ENCODE data around the gene NPHP4. TPM values are rescaled to one million over a fixed set of nuclear protein-coding genes. Genes with fewer than 3 reads are reported as not detected.

Gene NPHP4
- total RNA-seq, 4 donors from 2014 or later, result 6.7 to 19.9 (median 10.5) TPM

DNA sequence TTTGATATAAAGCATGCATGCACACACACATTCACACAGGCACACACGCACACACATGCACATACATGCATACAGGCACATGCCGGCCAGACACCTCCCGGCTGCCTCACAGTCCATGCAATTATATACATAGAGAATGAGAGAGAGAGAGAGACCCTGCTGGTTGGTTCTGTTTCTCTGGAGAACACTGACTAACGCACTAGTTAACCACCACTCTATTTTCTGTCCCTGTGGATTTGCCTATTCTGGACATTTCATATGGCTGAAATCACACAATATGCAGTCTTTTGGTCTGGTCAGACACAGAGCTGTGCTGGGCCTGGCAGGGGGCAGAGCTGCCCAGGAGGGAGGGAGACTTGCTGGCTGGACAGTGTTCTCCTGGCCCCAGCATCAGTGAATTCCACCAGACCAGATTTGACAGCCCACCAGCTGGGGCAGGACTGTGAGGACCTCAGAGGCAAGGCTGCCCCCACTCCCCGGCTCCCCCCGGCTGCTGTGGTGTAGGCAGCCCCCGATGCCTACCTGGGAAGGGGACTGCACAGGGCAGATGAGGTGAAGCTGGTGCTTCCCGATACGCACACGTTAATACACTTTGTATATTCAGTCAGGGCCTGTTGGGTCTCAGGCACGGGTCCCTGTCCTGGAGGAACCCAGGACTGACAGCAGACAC, 152.2 kb downstream of the NPHP4 start:
- intact Hi-C loops (cut with DNase I; ENCODE audit: low total_unique reads) (no loop called here), in situ Hi-C loops (cut with MboI; ENCODE audit: low pct_ligation_motif_present in 1 of 4, low pct_unique_long_range_greater_than_20kb in 1 of 4, low sequenced_read_pairs in 3 of 4) (no loop called here)
- no peak for DNase-seq
- Histone ChIP-seq H3K9me3 (no peaks in the 10 kb centered on the region), H3K27me3 (peaks cover 3% of the 10 kb centered on the region), H3K4me3 (no peak overlapping the region), H3K36me3 (no peaks in the 10 kb centered on the region), H3K27ac (no peak overlapping the region), H3K4me1 (no peaks in the 10 kb centered on the region)
- no peak for TF ChIP-seq EP300 (IDR thresholded peaks at IDR 0.05; ENCODE audit: low read depth)
- TF ChIP-seq, protein P1, sequence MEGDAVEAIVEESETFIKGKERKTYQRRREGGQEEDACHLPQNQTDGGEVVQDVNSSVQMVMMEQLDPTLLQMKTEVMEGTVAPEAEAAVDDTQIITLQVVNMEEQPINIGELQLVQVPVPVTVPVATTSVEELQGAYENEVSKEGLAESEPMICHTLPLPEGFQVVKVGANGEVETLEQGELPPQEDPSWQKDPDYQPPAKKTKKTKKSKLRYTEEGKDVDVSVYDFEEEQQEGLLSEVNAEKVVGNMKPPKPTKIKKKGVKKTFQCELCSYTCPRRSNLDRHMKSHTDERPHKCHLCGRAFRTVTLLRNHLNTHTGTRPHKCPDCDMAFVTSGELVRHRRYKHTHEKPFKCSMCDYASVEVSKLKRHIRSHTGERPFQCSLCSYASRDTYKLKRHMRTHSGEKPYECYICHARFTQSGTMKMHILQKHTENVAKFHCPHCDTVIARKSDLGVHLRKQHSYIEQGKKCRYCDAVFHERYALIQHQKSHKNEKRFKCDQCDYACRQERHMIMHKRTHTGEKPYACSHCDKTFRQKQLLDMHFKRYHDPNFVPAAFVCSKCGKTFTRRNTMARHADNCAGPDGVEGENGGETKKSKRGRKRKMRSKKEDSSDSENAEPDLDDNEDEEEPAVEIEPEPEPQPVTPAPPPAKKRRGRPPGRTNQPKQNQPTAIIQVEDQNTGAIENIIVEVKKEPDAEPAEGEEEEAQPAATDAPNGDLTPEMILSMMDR (IDR thresholded peaks at IDR 0.05), result no peak
- TF ChIP-seq POLR2AphosphoS5 (IDR thresholded peaks at IDR 0.05), result no peak
- no peak for TF ChIP-seq POLR2A (IDR thresholded peaks at IDR 0.05)
- 77 to 100% methylated on average over 1 to 8 of the region's 11 CpGs for WGBS, 2 donors (ENCODE audit: low coverage in 1 of 2)

DNA sequence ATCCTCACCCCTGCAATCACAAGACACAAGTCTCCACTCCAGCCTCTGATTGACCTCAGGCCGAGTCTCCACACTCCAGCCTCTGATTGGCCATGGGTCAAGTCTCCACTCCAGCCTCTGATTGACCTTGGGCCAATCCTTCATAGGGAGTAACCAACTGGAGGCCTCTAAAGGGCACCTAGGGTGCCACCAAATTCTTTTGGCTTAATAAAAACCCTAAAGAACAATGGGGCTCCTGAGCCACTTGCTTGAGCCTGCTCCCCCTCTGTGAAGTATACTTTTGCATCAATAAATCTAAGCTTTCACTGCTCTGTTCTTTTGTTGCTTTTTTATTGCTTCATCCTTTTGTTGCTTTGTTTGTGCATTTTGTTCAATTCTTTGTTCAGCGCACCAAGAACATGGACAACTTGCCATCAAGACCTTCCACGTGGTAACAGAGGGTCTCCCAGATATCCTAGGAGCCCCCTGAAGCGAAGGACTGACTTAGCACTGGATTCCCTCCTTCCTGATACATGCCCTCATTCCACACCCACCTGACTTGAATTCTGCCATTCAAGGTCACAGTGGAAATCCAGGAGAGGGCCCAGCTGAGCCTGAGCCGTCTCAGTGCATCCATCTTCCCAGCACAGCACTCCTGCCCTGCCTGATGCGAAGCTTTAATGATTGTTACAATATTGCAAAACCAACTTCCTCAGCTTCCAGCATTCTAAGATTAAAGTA, 152.9 kb downstream of the NPHP4 start:
- WGBS, 2 donors (ENCODE audit: low coverage in 1 of 2), result 72 to 83% methylated on average over 1 to 6 of the region's 6 CpGs
- DNase-seq, result no peak
- TF ChIP-seq, protein P1 (IDR thresholded peaks at IDR 0.05), result no peak
- no peak for TF ChIP-seq POLR2AphosphoS5 (IDR thresholded peaks at IDR 0.05)
- TF ChIP-seq POLR2A (IDR thresholded peaks at IDR 0.05), result no peak
- no peak for TF ChIP-seq EP300 (IDR thresholded peaks at IDR 0.05; ENCODE audit: low read depth)
- Histone ChIP-seq H3K4me1 (no peaks in the 10 kb centered on the region), H3K4me3 (no peak overlapping the region), H3K9me3 (no peaks in the 10 kb centered on the region), H3K36me3 (no peaks in the 10 kb centered on the region), H3K27me3 (peaks cover 3% of the 10 kb centered on the region), H3K27ac (no peak overlapping the region)
- intact Hi-C loops (cut with DNase I; ENCODE audit: low total_unique reads), result no loop called here
- in situ Hi-C loops (cut with MboI; ENCODE audit: low pct_ligation_motif_present in 1 of 4, low pct_unique_long_range_greater_than_20kb in 1 of 4, low sequenced_read_pairs in 3 of 4), result no loop called here

DNA sequence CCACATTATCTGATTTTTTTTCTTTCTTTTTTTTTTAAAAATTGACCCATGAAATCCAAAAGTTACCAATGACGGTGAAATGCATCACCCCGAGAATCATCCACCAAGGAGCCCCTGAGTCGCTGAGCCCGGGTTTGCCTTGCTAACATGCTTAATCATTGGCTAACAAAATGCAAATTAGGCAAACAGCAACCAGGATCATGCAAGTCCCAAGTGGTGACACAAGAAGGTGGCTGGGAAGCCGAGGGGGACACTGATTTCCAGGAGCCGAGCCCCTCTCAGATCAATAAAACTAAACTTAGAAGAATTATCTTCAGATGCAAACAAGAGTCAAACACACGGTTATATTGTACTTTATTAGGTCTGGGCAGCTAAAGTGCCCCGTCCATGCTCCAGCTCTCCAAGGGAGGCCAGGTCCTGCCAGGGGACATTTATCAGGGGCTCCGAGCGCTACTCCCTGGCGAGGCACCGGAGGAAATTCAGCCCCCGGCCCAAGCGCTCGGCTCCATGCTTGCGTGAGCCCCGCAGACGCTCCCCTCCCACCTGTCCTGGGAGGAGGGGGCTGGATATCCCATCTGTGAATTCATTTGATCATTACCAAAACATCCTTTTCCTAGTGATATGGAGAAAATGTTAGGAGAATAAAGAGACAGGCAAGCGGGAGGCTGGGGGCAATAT, 154.1 kb downstream of the NPHP4 start:
- DNase-seq, result no peak
- Histone ChIP-seq H3K4me1 (no peaks in the 10 kb centered on the region), H3K27ac (no peak overlapping the region), H3K9me3 (no peaks in the 10 kb centered on the region), H3K27me3 (peaks cover 3% of the 10 kb centered on the region), H3K36me3 (no peaks in the 10 kb centered on the region), H3K4me3 (no peak overlapping the region)
- intact Hi-C loops (cut with DNase I; ENCODE audit: low total_unique reads), result no loop called here
- TF ChIP-seq POLR2AphosphoS5 (IDR thresholded peaks at IDR 0.05) (no peak), EP300 (IDR thresholded peaks at IDR 0.05; ENCODE audit: low read depth) (no peak), POLR2A (IDR thresholded peaks at IDR 0.05) (no peak)
- TF ChIP-seq, protein P1 (IDR thresholded peaks at IDR 0.05), result no peak
- WGBS, 2 donors (ENCODE audit: low coverage in 1 of 2), result 81% methylated on average over 19 of the region's 19 CpGs; no CpG with 5 or more reads in 1 of the 2 donors
- in situ Hi-C loops (cut with MboI; ENCODE audit: low pct_ligation_motif_present in 1 of 4, low pct_unique_long_range_greater_than_20kb in 1 of 4, low sequenced_read_pairs in 3 of 4), result no loop called here

- Histone ChIP-seq H3K36me3 (no peaks in the 10 kb centered on the region), H3K4me3 (no peak overlapping the region), H3K4me1 (no peaks in the 10 kb centered on the region), H3K27ac (no peak overlapping the region), H3K9me3 (no peaks in the 10 kb centered on the region), H3K27me3 (peaks cover 3% of the 10 kb centered on the region)
- WGBS, 2 donors (ENCODE audit: low coverage in 1 of 2), result 0 to 38% methylated on average over 2 to 17 of the region's 17 CpGs
- no peak for DNase-seq
- in situ Hi-C loops (cut with MboI; ENCODE audit: low pct_ligation_motif_present in 1 of 4, low pct_unique_long_range_greater_than_20kb in 1 of 4, low sequenced_read_pairs in 3 of 4) (no loop called here), intact Hi-C loops (cut with DNase I; ENCODE audit: low total_unique reads) (no loop called here)
- TF ChIP-seq, protein P1 (IDR thresholded peaks at IDR 0.05), result no peak
- TF ChIP-seq POLR2AphosphoS5 (IDR thresholded peaks at IDR 0.05) (no peak), POLR2A (IDR thresholded peaks at IDR 0.05) (no peak), EP300 (IDR thresholded peaks at IDR 0.05; ENCODE audit: low read depth) (no peak)
These were observed 155.3 kb downstream of the NPHP4 start for GRCh38 chr1:5836776-5837440.

Measured in transverse colon (tissue), 4 donors.